GM06990 (cell line): Measurements from ENCODE around the gene ATP8B4.

Experiments used
- DNase-seq: peaks from one replicate; pipeline ENCODE4 v3.0.0-alpha.2; 2011; ENCODE audit not compliant: insufficient read length; ENCODE audit errors: extremely low read depth
- H3K27me3 ChIP-seq: replicated peaks from 2 replicates; pipeline ENCODE4 v1.6.0; 2011; ENCODE audit warnings: low read length; ENCODE audit not compliant: control insufficient read depth, insufficient read depth
- H3K36me3 ChIP-seq: 2 replicates; pipeline ENCODE4 v1.5.1; 2011; ENCODE audit warnings: low read length; ENCODE audit not compliant: control insufficient read depth, insufficient read depth
- H3K4me3 ChIP-seq: replicated peaks from 2 replicates; pipeline ENCODE4 v1.5.1; 2011; ENCODE audit warnings: low read depth, mild to moderate bottlenecking, control low read depth, low read length
- CTCF ChIP-seq: IDR thresholded peaks from 2 replicates; pipeline ENCODE4 v1.5.1; 2011; ENCODE audit warnings: low read length, control low read depth, mild to moderate bottlenecking, inconsistent platforms; ENCODE audit not compliant: insufficient read depth, poor library complexity, severe bottlenecking

ATP8B4 gene

GRCh38 chr15:49863431-49864224 lies 255.4 kb downstream of the ATP8B4 start:
- DNase-seq, result no peak

GRCh38 chr15:49860101-49860500 lies 258.9 kb downstream of the ATP8B4 start:
- Histone ChIP-seq H3K4me3 (no peak overlapping the region), H3K36me3 (no peaks in the 10 kb centered on the region), H3K27me3 (no peaks in the 10 kb centered on the region; the same call in 1 of the 2 replicates)
- DNase-seq, result no peak
- TF ChIP-seq CTCF, result no peak

More at GRCh38 chr15:49863431-49864224, 255.4 kb downstream of the ATP8B4 start:
- H3K27me3 ChIP-seq, result no peaks in the 10 kb centered on the region; the same call in 1 of the 2 replicates
- no peak overlapping the region for H3K4me3 ChIP-seq
- TF ChIP-seq CTCF, result no peak
- no peaks in the 10 kb centered on the region for H3K36me3 ChIP-seq

GRCh38 chr15:49857496-49858475 lies 261.2 kb downstream of the ATP8B4 start:
- no peak overlapping the region for H3K4me3 ChIP-seq
- DNase-seq, result no peak
- no peak for TF ChIP-seq CTCF
- H3K36me3 ChIP-seq, result no peaks in the 10 kb centered on the region
- no peaks in the 10 kb centered on the region for H3K27me3 ChIP-seq

GRCh38 chr15:49855917-49856637 lies 263.0 kb downstream of the ATP8B4 start:
- Histone ChIP-seq H3K36me3 (no peaks in the 10 kb centered on the region), H3K27me3 (no peaks in the 10 kb centered on the region), H3K4me3 (no peak overlapping the region)
- DNase-seq, result no peak
- no peak for TF ChIP-seq CTCF

- H3K36me3 ChIP-seq, result no peaks in the 10 kb centered on the region
- no peak overlapping the region for H3K4me3 ChIP-seq
- H3K27me3 ChIP-seq, result no peaks in the 10 kb centered on the region
- TF ChIP-seq CTCF, result no peak
- DNase-seq, result no peak
Measured at GRCh38 chr15:49852756-49853155, 266.3 kb downstream of the ATP8B4 start.
